GM23338 (cell line): Measurements from ENCODE around the gene CACNA1C. TPM values are rescaled to one million over a fixed set of nuclear protein-coding genes. Genes with fewer than 3 reads are reported as not detected.

Experiments
- ATAC-seq: fragments of 200-7000 bp; cut with Tn5 transposase; 3 replicates; pipeline ENCODE4 v1.9.1; 2020
- DNase-seq: peaks from one replicate; pipeline ENCODE4 v3.0.0-alpha.2; 2015; ENCODE audit warnings: low spot score
- H2AFZ ChIP-seq: fragments of 200-600 bp; sonication (generic); 2 replicates; pipeline ENCODE4 v1.8.0; 2016; ENCODE audit warnings: antibody characterized with exemption, mild to moderate bottlenecking, moderate library complexity
- H3F3A ChIP-seq: fragments of 200-600 bp; sonication (generic); replicated peaks from 2 replicates; pipeline ENCODE4 v1.8.0; 2017; ENCODE audit warnings: antibody characterized with exemption, mixed run types, low read depth
- H3K27ac ChIP-seq: fragments of 200-600 bp; sonication (generic); 2 replicates; pipeline ENCODE4 v1.6.1; 2016; ENCODE audit warnings: low read depth
- H3K27me3 ChIP-seq: fragments of 200-600 bp; sonication (generic); 2 replicates; pipeline ENCODE4 v1.8.0; 2016; ENCODE audit warnings: mild to moderate bottlenecking, mixed run types, moderate library complexity; ENCODE audit not compliant: insufficient read depth
- H3K36me3 ChIP-seq: fragments of 200-600 bp; sonication (generic); 2 replicates; pipeline ENCODE4 v1.8.0; 2016; ENCODE audit warnings: mild to moderate bottlenecking; ENCODE audit not compliant: insufficient read depth
- H3K4me1 ChIP-seq: fragments of 200-600 bp; sonication (generic); 2 replicates; pipeline ENCODE4 v1.8.0; 2016; ENCODE audit warnings: mild to moderate bottlenecking, moderate library complexity; ENCODE audit not compliant: insufficient read depth
- H3K4me2 ChIP-seq: fragments of 200-600 bp; sonication (generic); 2 replicates; pipeline ENCODE4 v1.7.1; 2017; ENCODE audit warnings: mixed run types
- H3K4me3 ChIP-seq: fragments of 200-600 bp; sonication (generic); 2 replicates; pipeline ENCODE4 v1.6.1; 2016; ENCODE audit warnings: mixed run types
- H3K79me2 ChIP-seq: fragments of 200-600 bp; sonication (generic); replicated peaks from 2 replicates; pipeline ENCODE4 v1.8.0; 2017; ENCODE audit warnings: mild to moderate bottlenecking; ENCODE audit not compliant: insufficient read depth
- H3K9me2 ChIP-seq: fragments of 200-600 bp; sonication (generic); 2 replicates; pipeline ENCODE4 v1.8.0; 2017; ENCODE audit not compliant: insufficient read depth
- H4K20me1 ChIP-seq: fragments of 200-600 bp; sonication (generic); replicated peaks from 2 replicates; pipeline ENCODE4 v1.8.0; 2017; ENCODE audit warnings: mild to moderate bottlenecking; ENCODE audit not compliant: insufficient read depth
- H3K27ac Mint-ChIP-seq: 2 replicates; pipeline ENCODE4 v1.8.0; 2020; ENCODE audit warnings: inconsistent platforms, mild to moderate bottlenecking, moderate library complexity, mixed read lengths
- H3K27me3 Mint-ChIP-seq: 3 replicates; pipeline ENCODE4 v1.8.0; 2022; ENCODE audit warnings: low read depth, mild to moderate bottlenecking, moderate library complexity, mixed read lengths, inconsistent platforms; ENCODE audit not compliant: insufficient read depth, poor library complexity
- H3K36me3 Mint-ChIP-seq: 3 replicates; pipeline ENCODE4 v1.8.0; 2021; ENCODE audit warnings: low read depth, mild to moderate bottlenecking, inconsistent platforms, moderate library complexity, mixed read lengths
- H3K4me1 Mint-ChIP-seq: 3 replicates; pipeline ENCODE4 v1.8.0; 2020; ENCODE audit warnings: mild to moderate bottlenecking, inconsistent platforms, mixed read lengths
- H3K4me3 Mint-ChIP-seq: 3 replicates; pipeline ENCODE4 v1.8.0; 2021; ENCODE audit warnings: moderate library complexity, mild to moderate bottlenecking, inconsistent platforms, mixed read lengths
- H3K9me3 Mint-ChIP-seq: 3 replicates; pipeline ENCODE4 v1.8.0; 2020; ENCODE audit warnings: moderate library complexity, mild to moderate bottlenecking, inconsistent platforms, mixed read lengths
- CREB1 ChIP-seq: fragments of 250-450 bp; sonication (Bioruptor Pico); IDR thresholded peaks from 2 replicates; pipeline ENCODE4 v1.5.0; 2020; ENCODE audit warnings: low read depth, mild to moderate bottlenecking, moderate library complexity
- EZH2 ChIP-seq: fragments of 200-600 bp; sonication (generic); IDR thresholded peaks from one replicate; pipeline ENCODE4 v1.8.0; 2017; ENCODE audit warnings: antibody characterized with exemption, mild to moderate bottlenecking, low read depth; ENCODE audit not compliant: unreplicated experiment
- EZH2phosphoT487 ChIP-seq: fragments of 200-600 bp; sonication (generic); IDR thresholded peaks from one replicate; pipeline ENCODE4 v1.8.1; 2018; ENCODE audit warnings: antibody characterized with exemption; ENCODE audit not compliant: unreplicated experiment
- JUNB ChIP-seq: IDR thresholded peaks from one replicate; pipeline ENCODE4 v1.6.1; 2016; ENCODE audit warnings: antibody characterized with exemption; ENCODE audit not compliant: unreplicated experiment
- NANOG ChIP-seq: IDR thresholded peaks from 2 replicates; pipeline ENCODE4 v1.6.1; 2016; ENCODE audit warnings: antibody characterized with exemption, borderline replicate concordance
- POLR2AphosphoS5 ChIP-seq: IDR thresholded peaks from 2 replicates; pipeline ENCODE4 v1.6.1; 2016; ENCODE audit warnings: antibody characterized with exemption, low read depth
- STAT1 ChIP-seq: IDR thresholded peaks from one replicate; pipeline ENCODE4 v1.6.1; 2016; ENCODE audit warnings: antibody characterized with exemption; ENCODE audit not compliant: unreplicated experiment
- ZNF114 ChIP-seq: fragments of 250-450 bp; sonication (Bioruptor Pico); IDR thresholded peaks from 2 replicates; pipeline ENCODE4 v1.5.0; 2020; ENCODE audit warnings: mild to moderate bottlenecking, moderate library complexity
- ZNF331 ChIP-seq: fragments of 250-450 bp; sonication (Bioruptor Pico); IDR thresholded peaks from 2 replicates; pipeline ENCODE4 v1.5.0; 2020; ENCODE audit warnings: low read depth, mild to moderate bottlenecking, moderate library complexity
- polyA plus RNA-seq: library from polyadenylated mRNA; unstranded; fragments of >200 nt; fragmentation: Nextera tagmentation; extraction: Ambion mirVana; gene quantifications from 2 replicates; pipeline ENCODE4 v1.2.1, GENCODE V29; 2016
- total RNA-seq: library from RNA; depleted of rRNA; stranded (reverse); fragments of >200 nt; shearing (Covaris generic); gene quantifications from 2 replicates; pipeline ENCODE4 v1.2.3, GENCODE V29; 2014
- TF ChIP-seq, protein P1 (sequence below), 2 experiments: fragments of 200-600 bp in 1 of 2; sonication (generic) in 1 of 2; conservative IDR thresholded peaks; 2 replicates each; pipeline versions ENCODE4 v1.5.1 to v1.6.1; 2016 to 2017; ENCODE audit warnings: antibody characterized with exemption in 2 of 2, low read depth in 2 of 2, mild to moderate bottlenecking in 2 of 2, moderate library complexity in 1 of 2
- TF ChIP-seq, protein P2 (sequence below): IDR thresholded peaks from one replicate; pipeline ENCODE4 v1.6.1; 2018; ENCODE audit warnings: antibody characterized with exemption; ENCODE audit not compliant: unreplicated experiment
- TF ChIP-seq, protein P3 (sequence below): fragments of 250-450 bp; sonication (Bioruptor Pico); IDR thresholded peaks from 2 replicates; pipeline ENCODE4 v1.5.0; 2020; ENCODE audit warnings: mild to moderate bottlenecking, moderate library complexity
- TF ChIP-seq, protein P4 (sequence below): IDR thresholded peaks from 2 replicates; pipeline ENCODE4 v1.6.1; 2016; ENCODE audit warnings: antibody characterized with exemption

CACNA1C gene
- total and polyA plus RNA-seq, 2 experiments from 2014 or later = 0.78 to 2.1 TPM

DNA sequence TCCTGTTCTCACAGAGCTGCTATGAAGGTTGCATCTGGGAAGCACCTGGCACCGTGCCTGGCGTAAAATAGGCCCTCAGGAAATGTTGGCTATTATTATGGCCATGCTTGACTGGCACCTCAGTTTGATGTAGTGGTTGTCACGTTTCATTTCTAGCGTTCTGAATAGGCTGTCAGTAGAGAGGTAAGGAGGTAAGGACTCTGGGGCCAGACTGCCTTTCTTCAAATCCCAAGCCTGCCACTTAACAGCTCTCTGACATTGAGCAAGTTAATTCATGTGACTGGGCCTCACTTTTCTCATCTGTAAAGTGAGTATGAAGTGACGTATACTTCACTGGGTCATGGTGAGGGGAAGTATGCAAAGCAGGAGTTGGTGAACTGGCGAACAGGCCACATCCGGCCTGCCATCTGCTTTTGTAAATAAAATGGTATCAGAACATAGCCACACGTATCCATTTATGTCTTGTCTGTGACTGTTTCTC is 196.2 kb downstream of the CACNA1C start:
- ATAC-seq = no peak
- H3K79me2 ChIP-seq = no peaks in the 10 kb centered on the region
- H3K36me3 ChIP-seq = no peaks in the 10 kb centered on the region
- no peak overlapping the region for H2AFZ ChIP-seq
- Mint-ChIP-seq H3K4me3 (no peak overlapping the region), H3K27me3 (peaks cover 3% of the 10 kb centered on the region), H3K4me1 (peaks cover 46% of the 10 kb centered on the region), H3K27ac (no peak overlapping the region), H3K36me3 (no peaks in the 10 kb centered on the region), H3K9me3 (no peaks in the 10 kb centered on the region)
- H3K9me2 ChIP-seq = no peaks in the 10 kb centered on the region
- no peak overlapping the region for H3K4me2 ChIP-seq
- H3K27me3 ChIP-seq = no peaks in the 10 kb centered on the region
- TF ChIP-seq POLR2AphosphoS5 (no peak), ZNF114 (CRISPR knock-in tag) (no peak), CREB1 (CRISPR knock-in tag) (no peak), EZH2 (no peak), STAT1 (no peak), EZH2phosphoT487 (no peak), NANOG (no peak), ZNF331 (CRISPR knock-in tag) (no peak), JUNB (no peak)
- TF ChIP-seq, protein P1, sequence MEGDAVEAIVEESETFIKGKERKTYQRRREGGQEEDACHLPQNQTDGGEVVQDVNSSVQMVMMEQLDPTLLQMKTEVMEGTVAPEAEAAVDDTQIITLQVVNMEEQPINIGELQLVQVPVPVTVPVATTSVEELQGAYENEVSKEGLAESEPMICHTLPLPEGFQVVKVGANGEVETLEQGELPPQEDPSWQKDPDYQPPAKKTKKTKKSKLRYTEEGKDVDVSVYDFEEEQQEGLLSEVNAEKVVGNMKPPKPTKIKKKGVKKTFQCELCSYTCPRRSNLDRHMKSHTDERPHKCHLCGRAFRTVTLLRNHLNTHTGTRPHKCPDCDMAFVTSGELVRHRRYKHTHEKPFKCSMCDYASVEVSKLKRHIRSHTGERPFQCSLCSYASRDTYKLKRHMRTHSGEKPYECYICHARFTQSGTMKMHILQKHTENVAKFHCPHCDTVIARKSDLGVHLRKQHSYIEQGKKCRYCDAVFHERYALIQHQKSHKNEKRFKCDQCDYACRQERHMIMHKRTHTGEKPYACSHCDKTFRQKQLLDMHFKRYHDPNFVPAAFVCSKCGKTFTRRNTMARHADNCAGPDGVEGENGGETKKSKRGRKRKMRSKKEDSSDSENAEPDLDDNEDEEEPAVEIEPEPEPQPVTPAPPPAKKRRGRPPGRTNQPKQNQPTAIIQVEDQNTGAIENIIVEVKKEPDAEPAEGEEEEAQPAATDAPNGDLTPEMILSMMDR (conservative IDR thresholded peaks at IDR 0.05; ENCODE audit: low read depth in 2 of 2) = no peak
- TF ChIP-seq, protein P2, sequence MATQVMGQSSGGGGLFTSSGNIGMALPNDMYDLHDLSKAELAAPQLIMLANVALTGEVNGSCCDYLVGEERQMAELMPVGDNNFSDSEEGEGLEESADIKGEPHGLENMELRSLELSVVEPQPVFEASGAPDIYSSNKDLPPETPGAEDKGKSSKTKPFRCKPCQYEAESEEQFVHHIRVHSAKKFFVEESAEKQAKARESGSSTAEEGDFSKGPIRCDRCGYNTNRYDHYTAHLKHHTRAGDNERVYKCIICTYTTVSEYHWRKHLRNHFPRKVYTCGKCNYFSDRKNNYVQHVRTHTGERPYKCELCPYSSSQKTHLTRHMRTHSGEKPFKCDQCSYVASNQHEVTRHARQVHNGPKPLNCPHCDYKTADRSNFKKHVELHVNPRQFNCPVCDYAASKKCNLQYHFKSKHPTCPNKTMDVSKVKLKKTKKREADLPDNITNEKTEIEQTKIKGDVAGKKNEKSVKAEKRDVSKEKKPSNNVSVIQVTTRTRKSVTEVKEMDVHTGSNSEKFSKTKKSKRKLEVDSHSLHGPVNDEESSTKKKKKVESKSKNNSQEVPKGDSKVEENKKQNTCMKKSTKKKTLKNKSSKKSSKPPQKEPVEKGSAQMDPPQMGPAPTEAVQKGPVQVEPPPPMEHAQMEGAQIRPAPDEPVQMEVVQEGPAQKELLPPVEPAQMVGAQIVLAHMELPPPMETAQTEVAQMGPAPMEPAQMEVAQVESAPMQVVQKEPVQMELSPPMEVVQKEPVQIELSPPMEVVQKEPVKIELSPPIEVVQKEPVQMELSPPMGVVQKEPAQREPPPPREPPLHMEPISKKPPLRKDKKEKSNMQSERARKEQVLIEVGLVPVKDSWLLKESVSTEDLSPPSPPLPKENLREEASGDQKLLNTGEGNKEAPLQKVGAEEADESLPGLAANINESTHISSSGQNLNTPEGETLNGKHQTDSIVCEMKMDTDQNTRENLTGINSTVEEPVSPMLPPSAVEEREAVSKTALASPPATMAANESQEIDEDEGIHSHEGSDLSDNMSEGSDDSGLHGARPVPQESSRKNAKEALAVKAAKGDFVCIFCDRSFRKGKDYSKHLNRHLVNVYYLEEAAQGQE = no peak
- TF ChIP-seq, protein P3, sequence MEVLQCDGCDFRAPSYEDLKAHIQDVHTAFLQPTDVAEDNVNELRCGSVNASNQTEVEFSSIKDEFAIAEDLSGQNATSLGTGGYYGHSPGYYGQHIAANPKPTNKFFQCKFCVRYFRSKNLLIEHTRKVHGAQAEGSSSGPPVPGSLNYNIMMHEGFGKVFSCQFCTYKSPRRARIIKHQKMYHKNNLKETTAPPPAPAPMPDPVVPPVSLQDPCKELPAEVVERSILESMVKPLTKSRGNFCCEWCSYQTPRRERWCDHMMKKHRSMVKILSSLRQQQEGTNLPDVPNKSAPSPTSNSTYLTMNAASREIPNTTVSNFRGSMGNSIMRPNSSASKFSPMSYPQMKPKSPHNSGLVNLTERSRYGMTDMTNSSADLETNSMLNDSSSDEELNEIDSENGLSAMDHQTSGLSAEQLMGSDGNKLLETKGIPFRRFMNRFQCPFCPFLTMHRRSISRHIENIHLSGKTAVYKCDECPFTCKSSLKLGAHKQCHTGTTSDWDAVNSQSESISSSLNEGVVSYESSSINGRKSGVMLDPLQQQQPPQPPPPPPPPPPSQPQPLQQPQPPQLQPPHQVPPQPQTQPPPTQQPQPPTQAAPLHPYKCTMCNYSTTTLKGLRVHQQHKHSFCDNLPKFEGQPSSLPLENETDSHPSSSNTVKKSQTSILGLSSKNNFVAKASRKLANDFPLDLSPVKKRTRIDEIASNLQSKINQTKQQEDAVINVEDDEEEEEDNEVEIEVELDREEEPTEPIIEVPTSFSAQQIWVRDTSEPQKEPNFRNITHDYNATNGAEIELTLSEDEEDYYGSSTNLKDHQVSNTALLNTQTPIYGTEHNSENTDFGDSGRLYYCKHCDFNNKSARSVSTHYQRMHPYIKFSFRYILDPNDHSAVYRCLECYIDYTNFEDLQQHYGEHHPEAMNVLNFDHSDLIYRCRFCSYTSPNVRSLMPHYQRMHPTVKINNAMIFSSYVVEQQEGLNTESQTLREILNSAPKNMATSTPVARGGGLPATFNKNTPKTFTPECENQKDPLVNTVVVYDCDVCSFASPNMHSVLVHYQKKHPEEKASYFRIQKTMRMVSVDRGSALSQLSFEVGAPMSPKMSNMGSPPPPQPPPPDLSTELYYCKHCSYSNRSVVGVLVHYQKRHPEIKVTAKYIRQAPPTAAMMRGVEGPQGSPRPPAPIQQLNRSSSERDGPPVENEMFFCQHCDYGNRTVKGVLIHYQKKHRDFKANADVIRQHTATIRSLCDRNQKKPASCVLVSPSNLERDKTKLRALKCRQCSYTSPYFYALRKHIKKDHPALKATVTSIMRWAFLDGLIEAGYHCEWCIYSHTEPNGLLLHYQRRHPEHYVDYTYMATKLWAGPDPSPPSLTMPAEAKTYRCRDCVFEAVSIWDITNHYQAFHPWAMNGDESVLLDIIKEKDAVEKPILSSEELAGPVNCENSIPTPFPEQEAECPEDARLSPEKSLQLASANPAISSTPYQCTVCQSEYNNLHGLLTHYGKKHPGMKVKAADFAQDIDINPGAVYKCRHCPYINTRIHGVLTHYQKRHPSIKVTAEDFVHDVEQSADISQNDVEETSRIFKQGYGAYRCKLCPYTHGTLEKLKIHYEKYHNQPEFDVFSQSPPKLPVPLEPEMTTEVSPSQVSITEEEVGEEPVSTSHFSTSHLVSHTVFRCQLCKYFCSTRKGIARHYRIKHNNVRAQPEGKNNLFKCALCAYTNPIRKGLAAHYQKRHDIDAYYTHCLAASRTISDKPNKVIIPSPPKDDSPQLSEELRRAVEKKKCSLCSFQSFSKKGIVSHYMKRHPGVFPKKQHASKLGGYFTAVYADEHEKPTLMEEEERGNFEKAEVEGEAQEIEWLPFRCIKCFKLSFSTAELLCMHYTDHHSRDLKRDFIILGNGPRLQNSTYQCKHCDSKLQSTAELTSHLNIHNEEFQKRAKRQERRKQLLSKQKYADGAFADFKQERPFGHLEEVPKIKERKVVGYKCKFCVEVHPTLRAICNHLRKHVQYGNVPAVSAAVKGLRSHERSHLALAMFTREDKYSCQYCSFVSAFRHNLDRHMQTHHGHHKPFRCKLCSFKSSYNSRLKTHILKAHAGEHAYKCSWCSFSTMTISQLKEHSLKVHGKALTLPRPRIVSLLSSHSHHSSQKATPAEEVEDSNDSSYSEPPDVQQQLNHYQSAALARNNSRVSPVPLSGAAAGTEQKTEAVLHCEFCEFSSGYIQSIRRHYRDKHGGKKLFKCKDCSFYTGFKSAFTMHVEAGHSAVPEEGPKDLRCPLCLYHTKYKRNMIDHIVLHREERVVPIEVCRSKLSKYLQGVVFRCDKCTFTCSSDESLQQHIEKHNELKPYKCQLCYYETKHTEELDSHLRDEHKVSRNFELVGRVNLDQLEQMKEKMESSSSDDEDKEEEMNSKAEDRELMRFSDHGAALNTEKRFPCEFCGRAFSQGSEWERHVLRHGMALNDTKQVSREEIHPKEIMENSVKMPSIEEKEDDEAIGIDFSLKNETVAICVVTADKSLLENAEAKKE (CRISPR knock-in tag) = no peak
- TF ChIP-seq, protein P4, sequence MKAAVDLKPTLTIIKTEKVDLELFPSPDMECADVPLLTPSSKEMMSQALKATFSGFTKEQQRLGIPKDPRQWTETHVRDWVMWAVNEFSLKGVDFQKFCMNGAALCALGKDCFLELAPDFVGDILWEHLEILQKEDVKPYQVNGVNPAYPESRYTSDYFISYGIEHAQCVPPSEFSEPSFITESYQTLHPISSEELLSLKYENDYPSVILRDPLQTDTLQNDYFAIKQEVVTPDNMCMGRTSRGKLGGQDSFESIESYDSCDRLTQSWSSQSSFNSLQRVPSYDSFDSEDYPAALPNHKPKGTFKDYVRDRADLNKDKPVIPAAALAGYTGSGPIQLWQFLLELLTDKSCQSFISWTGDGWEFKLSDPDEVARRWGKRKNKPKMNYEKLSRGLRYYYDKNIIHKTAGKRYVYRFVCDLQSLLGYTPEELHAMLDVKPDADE = no peak
- peaks cover 25% of the 10 kb centered on the region for H3K4me1 ChIP-seq
- no peak overlapping the region for H3K27ac ChIP-seq
- no peaks in the 10 kb centered on the region for H4K20me1 ChIP-seq
- no peak for DNase-seq
- no peaks in the 10 kb centered on the region for H3F3A ChIP-seq
- H3K4me3 ChIP-seq = no peak overlapping the region
